Ovary (tissue), 9 donors: Measurements from ENCODE around the gene OR5K3. TPM values are rescaled to one million over a fixed set of nuclear protein-coding genes. Genes with fewer than 3 reads are reported as not detected.

Source experiments
- DNase-seq, 5 donors: peaks; one replicate each; pipeline ENCODE4 v3.0.0-alpha.2; 2019 to 2020
- H3K27ac ChIP-seq, 2 donors: fragments of 200-600 bp; one replicate each; pipeline versions ENCODE4 v1.5.1 to v1.8.0; 2019 to 2022
- H3K27me3 ChIP-seq: fragments of 200-600 bp; one replicate; pipeline ENCODE4 v1.8.0; 2022
- H3K36me3 ChIP-seq: fragments of 200-600 bp; sonication (generic); one replicate; pipeline ENCODE4 v1.5.1; 2019
- H3K4me1 ChIP-seq: one replicate; pipeline ENCODE4 v1.8.1; 2013; ENCODE audit warnings: mild to moderate bottlenecking, moderate library complexity; ENCODE audit not compliant: insufficient read depth
- H3K4me3 ChIP-seq: fragments of 200-600 bp; sonication (generic); one replicate; pipeline ENCODE4 v1.5.1; 2017
- H3K9me3 ChIP-seq, 2 donors: fragments of 200-600 bp in 1 of 2; sonication (generic) in 1 of 2; one replicate each; pipeline versions ENCODE4 v1.5.1 to v1.8.1; 2013 to 2019; ENCODE audit warnings: mild to moderate bottlenecking in 1 of 2, moderate library complexity in 1 of 2
- EP300 ChIP-seq: sonication (generic); formaldehyde crosslinking; IDR thresholded peaks from one replicate; pipeline ENCODE4 v1.6.1; 2017; ENCODE audit warnings: antibody characterized with exemption
- POLR2A ChIP-seq: fragments of 450-650 bp; IDR thresholded peaks from one replicate; pipeline ENCODE4 v1.6.1; 2017; ENCODE audit warnings: antibody characterized with exemption, mild to moderate bottlenecking, moderate library complexity
- WGBS, 3 donors: extraction: QIAGEN DNeasy Blood & Tissue Kit in 1 of 3; methylation state at CpG; one replicate each; pipeline versions ENCODE4 v1.1.5 to v1.1.7; 2013 to 2017; 5-methylcytosine and 5-hydroxymethylcytosine counted together
- intact Hi-C, 4 donors: fragments of 100-400 bp; cut with DNase I; formaldehyde crosslinking; loops; one replicate each; pipeline versions ENCODE4 v1.11.0 to v1.15.1; 2022 to 2023
- polyA plus RNA-seq, 2 donors: library from polyadenylated mRNA; stranded (reverse); fragments of 200-250 nt in 1 of 2; fragments of 350-450 nt in 1 of 2; fragmentation: Illumina TruSeq in 1 of 2; extraction: RNeasy Lipid Tissue Mini Kit (QIAGEN cat#74804) in 1 of 2; gene quantifications; one replicate each; pipeline ENCODE4 v1.2.3, GENCODE V29; 2013 to 2014
- total RNA-seq, 7 donors: library from RNA; depleted of rRNA in 2 of 7; stranded (reverse); fragments of >200 nt in 2 of 7; fragmentation: NEBNext Ultra II Directional in 3 of 7; extraction: Animal tissue kit (Norgen Biotek cat#: 25700) in 3 of 7; gene quantifications; one replicate each; pipeline versions ENCODE4 v1.1.0 to v1.2.4, GENCODE V29; 2016 to 2023
- TF ChIP-seq, protein P1 (sequence below), 3 donors: fragments of 450-650 bp in 2 of 3; fragments of 200-600 bp in 1 of 3; IDR thresholded peaks; one replicate each; pipeline versions ENCODE4 v1.5.1 to v1.8.0; 2016 to 2022; ENCODE audit warnings: antibody characterized with exemption in 3 of 3, mild to moderate bottlenecking in 1 of 3
- donor health status: DM: no; HTN: no; CAD: no; lungs with moderate emphysema.
- donor health status: DM: no; HTN: no; CAD: no.
- donor health status: Bipolar disorder and iron deficiency.
- donor health status: DM: yes; HTN: yes; CAD: no.
- donor health status: DM: no; HTN: no; CAD: no.
- donor health status: DM: yes; HTN: yes; CAD: no.

OR5K3 gene
- total and polyA plus RNA-seq, 9 donors: not detected

DNA sequence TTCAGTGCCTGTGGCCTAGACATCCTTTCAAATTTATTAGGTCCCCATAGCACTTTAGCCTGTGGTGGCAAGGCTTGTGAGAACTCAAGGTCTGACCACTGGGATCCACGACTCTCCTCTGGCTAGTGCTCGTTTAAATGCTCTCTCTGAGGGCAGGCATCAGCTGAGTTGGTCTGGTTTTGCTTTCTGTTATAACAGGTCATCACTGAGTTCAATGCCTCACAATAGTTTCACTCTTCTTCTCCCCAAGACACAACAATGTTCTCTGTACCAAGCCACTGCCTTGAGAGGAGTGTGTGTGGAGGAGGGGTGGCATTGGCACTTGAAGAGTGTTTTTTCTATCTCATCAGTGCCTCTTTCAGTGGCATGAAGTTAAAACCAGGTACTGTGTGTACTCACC is 29.2 kb upstream of the OR5K3 start:
- intact Hi-C loops: no loop called here
- Histone ChIP-seq H3K9me3 (no peaks in the 10 kb centered on the region), H3K27ac (no peak overlapping the region), H3K27me3 (no peaks in the 10 kb centered on the region), H3K4me1 (no peaks in the 10 kb centered on the region), H3K4me3 (no peak overlapping the region), H3K36me3 (no peaks in the 10 kb centered on the region)
- no peak for DNase-seq
- WGBS, 3 donors: 52 to 57% (median 52%) methylated on average over 2 of the region's 2 CpGs
- TF ChIP-seq POLR2A (no peak), EP300 (no peak)
- TF ChIP-seq, protein P1, sequence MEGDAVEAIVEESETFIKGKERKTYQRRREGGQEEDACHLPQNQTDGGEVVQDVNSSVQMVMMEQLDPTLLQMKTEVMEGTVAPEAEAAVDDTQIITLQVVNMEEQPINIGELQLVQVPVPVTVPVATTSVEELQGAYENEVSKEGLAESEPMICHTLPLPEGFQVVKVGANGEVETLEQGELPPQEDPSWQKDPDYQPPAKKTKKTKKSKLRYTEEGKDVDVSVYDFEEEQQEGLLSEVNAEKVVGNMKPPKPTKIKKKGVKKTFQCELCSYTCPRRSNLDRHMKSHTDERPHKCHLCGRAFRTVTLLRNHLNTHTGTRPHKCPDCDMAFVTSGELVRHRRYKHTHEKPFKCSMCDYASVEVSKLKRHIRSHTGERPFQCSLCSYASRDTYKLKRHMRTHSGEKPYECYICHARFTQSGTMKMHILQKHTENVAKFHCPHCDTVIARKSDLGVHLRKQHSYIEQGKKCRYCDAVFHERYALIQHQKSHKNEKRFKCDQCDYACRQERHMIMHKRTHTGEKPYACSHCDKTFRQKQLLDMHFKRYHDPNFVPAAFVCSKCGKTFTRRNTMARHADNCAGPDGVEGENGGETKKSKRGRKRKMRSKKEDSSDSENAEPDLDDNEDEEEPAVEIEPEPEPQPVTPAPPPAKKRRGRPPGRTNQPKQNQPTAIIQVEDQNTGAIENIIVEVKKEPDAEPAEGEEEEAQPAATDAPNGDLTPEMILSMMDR (IDR thresholded peaks at IDR 0.05): no peak

DNA sequence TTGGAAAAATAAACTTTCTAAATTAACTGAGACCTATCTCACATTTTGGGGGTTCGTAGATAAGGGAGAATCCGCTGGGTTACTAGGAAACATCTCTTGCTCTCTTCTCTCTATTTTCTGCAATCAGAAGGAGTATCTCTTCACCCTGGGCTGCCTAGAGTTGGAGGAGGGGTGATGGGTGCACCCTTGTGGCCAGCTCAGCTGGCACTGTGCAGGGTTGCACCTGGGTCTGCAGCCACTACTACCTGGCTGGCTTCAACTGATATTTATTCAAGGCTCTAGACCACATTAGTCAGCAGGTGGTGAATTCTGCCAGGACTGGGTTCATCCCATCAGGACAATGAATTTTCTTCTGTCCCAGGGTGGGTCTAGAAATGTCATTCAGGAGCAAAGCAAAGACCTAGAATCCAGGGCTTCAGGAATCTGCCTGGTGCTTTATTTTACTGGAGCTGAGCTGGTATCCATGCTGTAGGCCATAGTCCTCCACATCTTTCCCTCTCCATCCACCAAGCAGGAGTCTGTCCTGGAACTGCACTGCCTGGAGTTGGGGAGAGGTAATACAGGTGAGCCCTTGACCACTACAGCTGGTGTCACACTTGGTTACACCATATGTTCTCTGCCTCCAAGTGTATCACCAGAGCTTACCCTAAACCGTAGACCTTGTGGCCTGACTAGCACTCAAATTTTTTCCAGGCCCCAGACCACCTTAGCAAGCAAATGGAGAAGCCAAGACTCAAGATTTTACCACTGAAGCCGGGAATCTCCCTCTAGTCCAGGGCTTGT is 22.8 kb upstream of the OR5K3 start:
- intact Hi-C loops: no loop called here
- WGBS, 3 donors: 72 to 82% (median 74%) methylated on average over 4 of the region's 4 CpGs
- H3K36me3 ChIP-seq: no peaks in the 10 kb centered on the region
- H3K4me1 ChIP-seq: no peaks in the 10 kb centered on the region
- TF ChIP-seq EP300: no peak
- TF ChIP-seq, protein P1 (IDR thresholded peaks at IDR 0.05): no peak
- TF ChIP-seq POLR2A: no peak
- no peak overlapping the region for H3K27ac ChIP-seq
- no peaks in the 10 kb centered on the region for H3K9me3 ChIP-seq
- no peak overlapping the region for H3K4me3 ChIP-seq
- H3K27me3 ChIP-seq: no peaks in the 10 kb centered on the region
- DNase-seq: no peak

DNA sequence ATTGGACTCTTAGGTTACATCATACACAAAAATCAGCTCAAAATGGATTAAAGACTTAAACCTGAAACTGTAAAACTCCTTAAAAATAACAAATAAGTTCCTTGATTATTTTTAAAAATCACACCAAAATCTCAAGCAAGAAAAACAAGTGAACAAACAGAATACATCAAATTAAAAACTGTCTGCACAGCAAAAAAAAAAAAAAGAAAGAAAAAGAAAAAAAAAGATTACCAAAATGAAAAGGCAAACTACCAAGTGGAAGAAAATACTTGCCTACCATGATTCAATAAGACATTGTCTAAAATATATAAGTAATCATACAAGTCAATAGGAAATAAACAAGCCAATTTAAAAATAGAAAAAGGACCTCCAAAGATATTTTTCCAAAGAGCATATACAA is 19.3 kb upstream of the OR5K3 start:
- no peaks in the 10 kb centered on the region for H3K27me3 ChIP-seq
- no peaks in the 10 kb centered on the region for H3K36me3 ChIP-seq
- no peak for DNase-seq
- H3K4me1 ChIP-seq: no peaks in the 10 kb centered on the region
- no peak for TF ChIP-seq EP300
- TF ChIP-seq POLR2A: no peak
- TF ChIP-seq, protein P1 (IDR thresholded peaks at IDR 0.05): no peak
- H3K27ac ChIP-seq: no peak overlapping the region
- intact Hi-C loops: no loop called here
- no peaks in the 10 kb centered on the region for H3K9me3 ChIP-seq
- H3K4me3 ChIP-seq: no peak overlapping the region

DNA sequence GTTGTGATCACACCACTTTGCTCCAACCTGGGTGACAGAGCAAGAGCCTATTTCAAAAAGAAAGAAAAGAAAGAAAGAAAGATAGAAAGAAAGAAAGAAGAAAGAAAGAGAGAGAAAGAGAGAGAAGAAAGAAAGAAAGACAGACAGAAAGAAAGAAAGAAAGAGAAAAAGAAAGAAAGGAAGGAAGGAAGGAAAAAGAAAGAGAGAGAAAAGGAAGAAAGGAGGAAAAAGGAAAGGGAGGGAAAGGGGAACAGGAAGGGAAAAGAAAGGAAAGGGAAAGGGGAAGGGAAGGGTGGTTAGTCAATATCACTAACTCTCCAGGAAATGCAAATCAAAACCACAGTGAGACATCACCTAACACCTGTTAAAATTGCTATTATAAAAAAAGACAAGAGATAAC is 18.6 kb upstream of the OR5K3 start:
- Histone ChIP-seq H3K4me3 (no peak overlapping the region), H3K4me1 (no peaks in the 10 kb centered on the region), H3K27me3 (no peaks in the 10 kb centered on the region), H3K27ac (no peak overlapping the region), H3K36me3 (no peaks in the 10 kb centered on the region), H3K9me3 (no peaks in the 10 kb centered on the region)
- DNase-seq: no peak
- intact Hi-C loops: no loop called here
- no peak for TF ChIP-seq POLR2A

DNA sequence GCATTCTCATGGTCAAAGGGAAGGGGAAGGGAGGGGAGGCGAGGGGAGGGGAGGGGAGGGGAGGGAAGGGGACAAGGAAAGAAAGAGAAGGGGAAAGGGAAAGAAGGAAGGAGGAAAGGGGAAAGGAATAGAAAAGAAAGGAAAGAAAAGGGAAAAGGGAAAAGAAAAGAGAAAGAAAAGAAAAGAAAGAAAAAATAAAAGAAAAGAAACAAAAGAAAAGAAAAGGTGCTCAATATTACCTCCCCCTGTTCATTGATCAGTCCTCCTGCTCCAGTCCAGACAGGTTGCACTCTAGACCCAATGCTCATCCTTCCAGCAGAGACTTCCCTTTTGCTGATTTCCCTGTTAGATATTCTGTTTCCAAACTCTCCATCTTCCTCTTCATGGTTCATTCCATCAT is 18.0 kb upstream of the OR5K3 start:
- WGBS, 3 donors: 44 to 80% (median 78%) methylated on average over 1 of the region's 1 CpG
- no peaks in the 10 kb centered on the region for H3K36me3 ChIP-seq
- H3K27me3 ChIP-seq: no peaks in the 10 kb centered on the region
- no peaks in the 10 kb centered on the region for H3K4me1 ChIP-seq
- DNase-seq: no peak
- intact Hi-C loops: no loop called here
- no peak overlapping the region for H3K27ac ChIP-seq
- no peak overlapping the region for H3K4me3 ChIP-seq
- TF ChIP-seq, protein P1 (IDR thresholded peaks at IDR 0.05): no peak
- TF ChIP-seq POLR2A (no peak), EP300 (no peak)
- no peaks in the 10 kb centered on the region for H3K9me3 ChIP-seq
